HUES6 (cell line): ENCODE measurements around the gene SCGB1C1.
"Not testable (repeated sequence)": the region's sequence is repeated elsewhere in the genome, so short reads cannot be mapped to it uniquely, and the experiment has no call there.

Source experiments
- H3K27ac ChIP-seq: 2 replicates; pipeline ENCODE4 v1.7.0; 2013; ENCODE audit warnings: low read depth, mild to moderate bottlenecking, low read length, inconsistent platforms
- H3K27me3 ChIP-seq: 2 replicates; pipeline ENCODE4 v1.6.1; 2013; ENCODE audit warnings: low read length; ENCODE audit not compliant: control insufficient read depth, insufficient read depth
- H3K36me3 ChIP-seq: 2 replicates; pipeline ENCODE4 v1.6.1; 2013; ENCODE audit warnings: low read length; ENCODE audit not compliant: control insufficient read depth, insufficient read depth
- H3K4me1 ChIP-seq: 2 replicates; pipeline ENCODE4 v1.6.1; 2013; ENCODE audit warnings: low read length; ENCODE audit not compliant: control insufficient read depth, insufficient read depth
- H3K4me3 ChIP-seq: 2 replicates; pipeline ENCODE4 v1.5.1; 2013; ENCODE audit warnings: low read depth, low read length
- H3K9ac ChIP-seq: one replicate; pipeline ENCODE4 v1.6.1; 2013; ENCODE audit warnings: mild to moderate bottlenecking, low read length
- H3K9me3 ChIP-seq: 2 replicates; pipeline ENCODE4 v1.6.1; 2013; ENCODE audit warnings: low read depth, low read length; ENCODE audit not compliant: control insufficient read depth, insufficient read depth

Gene SCGB1C1

GRCh38 chr11:212150-213100 lies 19.5 kb downstream of the SCGB1C1 start:
- Histone ChIP-seq H3K27ac (no peak overlapping the region), H3K9ac (no peak overlapping the region), H3K36me3 (peaks cover 71% of the 10 kb centered on the region), H3K9me3 (no peaks in the 10 kb centered on the region), H3K27me3 (no peaks in the 10 kb centered on the region), H3K4me1 (peaks cover 10% of the 10 kb centered on the region), H3K4me3 (no peak overlapping the region)

- Histone ChIP-seq H3K4me1 (peaks cover 10% of the 10 kb centered on the region), H3K4me3 (no peak overlapping the region), H3K27ac (no peak overlapping the region), H3K27me3 (no peaks in the 10 kb centered on the region), H3K36me3 (peaks cover 71% of the 10 kb centered on the region), H3K9ac (no peak overlapping the region), H3K9me3 (no peaks in the 10 kb centered on the region)
Measured at GRCh38 chr11:213111-213510, 20.2 kb downstream of the SCGB1C1 start.

- no peak overlapping the region for H3K27ac ChIP-seq
- H3K4me1 ChIP-seq, result peaks cover 10% of the 10 kb centered on the region
- peaks cover 71% of the 10 kb centered on the region for H3K36me3 ChIP-seq
- no peaks in the 10 kb centered on the region for H3K9me3 ChIP-seq
- no peaks in the 10 kb centered on the region for H3K27me3 ChIP-seq
- no peak overlapping the region for H3K9ac ChIP-seq
- H3K4me3 ChIP-seq, result no peak overlapping the region
Measured at GRCh38 chr11:214083-214482, 21.2 kb downstream of the SCGB1C1 start.

- Histone ChIP-seq H3K27me3 (no peaks in the 10 kb centered on the region), H3K9me3 (no peaks in the 10 kb centered on the region), H3K36me3 (peaks cover 58% of the 10 kb centered on the region), H3K27ac (no peak overlapping the region), H3K4me1 (no peaks in the 10 kb centered on the region), H3K4me3 (no peak overlapping the region), H3K9ac (no peak overlapping the region)
Measured at GRCh38 chr11:215581-216037, 22.7 kb downstream of the SCGB1C1 start.

GRCh38 chr11:216081-216974 lies 23.4 kb downstream of the SCGB1C1 start:
- peaks cover 51% of the 10 kb centered on the region for H3K36me3 ChIP-seq
- no peak overlapping the region for H3K4me3 ChIP-seq

GRCh38 chr11:217704-218103 lies 24.8 kb downstream of the SCGB1C1 start:
- no peaks in the 10 kb centered on the region for H3K27me3 ChIP-seq
- peaks cover 38% of the 10 kb centered on the region for H3K36me3 ChIP-seq
- H3K27ac ChIP-seq, result no peak overlapping the region
- H3K9me3 ChIP-seq, result no peaks in the 10 kb centered on the region
- H3K4me1 ChIP-seq, result no peaks in the 10 kb centered on the region
- no peak overlapping the region for H3K4me3 ChIP-seq
- H3K9ac ChIP-seq, result no peak overlapping the region

More at GRCh38 chr11:216081-216974, 23.4 kb downstream of the SCGB1C1 start:
- no peak overlapping the region for H3K9ac ChIP-seq
- H3K27me3 ChIP-seq, result no peaks in the 10 kb centered on the region
- no peak overlapping the region for H3K27ac ChIP-seq
- H3K9me3 ChIP-seq, result no peaks in the 10 kb centered on the region
- no peaks in the 10 kb centered on the region for H3K4me1 ChIP-seq

GRCh38 chr11:218815-219593 lies 26.1 kb downstream of the SCGB1C1 start:
- Histone ChIP-seq H3K4me1 (no peaks in the 10 kb centered on the region), H3K4me3 (no peak overlapping the region), H3K9ac (no peak overlapping the region), H3K27me3 (no peaks in the 10 kb centered on the region), H3K9me3 (no peaks in the 10 kb centered on the region), H3K36me3 (peaks cover 26% of the 10 kb centered on the region), H3K27ac (no peak overlapping the region)

GRCh38 chr11:220641-221215 lies 27.9 kb downstream of the SCGB1C1 start:
- H3K27me3 ChIP-seq, H3K27ac ChIP-seq, H3K36me3 ChIP-seq: not testable (repeated sequence)

GRCh38 chr11:221539-221938 lies 28.7 kb downstream of the SCGB1C1 start:
- no peak overlapping the region for H3K9ac ChIP-seq
- no peaks in the 10 kb centered on the region for H3K27me3 ChIP-seq
- H3K27ac ChIP-seq, result no peak overlapping the region
- no peak overlapping the region for H3K4me3 ChIP-seq
- no peaks in the 10 kb centered on the region for H3K9me3 ChIP-seq
- peaks cover 2% of the 10 kb centered on the region for H3K36me3 ChIP-seq
- H3K4me1 ChIP-seq, result no peaks in the 10 kb centered on the region

More at GRCh38 chr11:220641-221215, 27.9 kb downstream of the SCGB1C1 start:
- H3K4me1 ChIP-seq, H3K9ac ChIP-seq, H3K4me3 ChIP-seq, H3K9me3 ChIP-seq: not testable (repeated sequence)
